A172 (cell line): ENCODE measurements around the gene IL31RA. TPM values are rescaled to one million over a fixed set of nuclear protein-coding genes. Genes with fewer than 3 reads are reported as not detected.

Experiments
- DNase-seq: peaks from one replicate; pipeline ENCODE4 v3.0.0-alpha.2; 2015; ENCODE audit warnings: low spot score
- total RNA-seq: library from RNA; depleted of rRNA; stranded (reverse); fragments of >200 nt; shearing (Covaris generic); gene quantifications from 2 replicates; pipeline ENCODE4 v1.2.3, GENCODE V29; 2014

IL31RA gene
- total RNA-seq, 1 experiment from 2014 or later: 2.6 TPM

DNA sequence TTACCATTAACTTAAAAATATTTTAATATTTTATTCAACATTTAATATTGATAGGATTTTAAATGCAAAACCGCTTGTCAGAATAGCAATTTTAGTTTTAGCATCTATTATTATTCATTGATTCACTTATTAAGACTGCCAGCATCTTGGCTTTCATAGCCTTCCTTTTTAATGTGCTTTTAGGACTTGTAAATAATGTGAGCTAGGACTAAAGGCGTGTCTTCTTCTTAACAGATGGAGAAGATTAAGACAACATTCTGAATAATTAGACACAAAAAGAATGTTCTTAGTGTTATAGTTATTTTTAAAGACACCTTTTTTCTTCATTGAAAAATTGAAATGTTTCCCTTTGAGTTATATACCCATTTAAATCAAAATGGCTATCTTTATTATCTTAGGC, 6.9 kb downstream of the IL31RA start:
- no peak for DNase-seq

DNA sequence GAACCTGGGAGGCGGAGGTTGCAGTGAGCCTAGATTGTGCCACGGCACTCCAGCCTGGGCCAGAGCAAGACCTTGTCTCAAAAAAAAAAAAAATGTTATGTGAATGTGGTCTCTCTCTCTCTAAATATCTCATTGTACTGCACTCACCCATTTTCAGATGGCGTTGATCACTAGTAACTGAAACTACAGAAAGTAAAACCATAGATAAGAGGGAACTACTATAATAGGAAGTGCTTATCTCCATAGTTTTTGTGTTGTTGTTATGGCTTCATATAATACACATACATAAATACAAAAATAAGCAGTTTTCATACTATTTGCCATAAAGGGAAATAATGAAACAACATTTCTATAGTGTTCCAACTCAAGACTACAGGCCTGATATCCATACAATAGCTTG, 9.1 kb downstream of the IL31RA start:
- no peak for DNase-seq

DNA sequence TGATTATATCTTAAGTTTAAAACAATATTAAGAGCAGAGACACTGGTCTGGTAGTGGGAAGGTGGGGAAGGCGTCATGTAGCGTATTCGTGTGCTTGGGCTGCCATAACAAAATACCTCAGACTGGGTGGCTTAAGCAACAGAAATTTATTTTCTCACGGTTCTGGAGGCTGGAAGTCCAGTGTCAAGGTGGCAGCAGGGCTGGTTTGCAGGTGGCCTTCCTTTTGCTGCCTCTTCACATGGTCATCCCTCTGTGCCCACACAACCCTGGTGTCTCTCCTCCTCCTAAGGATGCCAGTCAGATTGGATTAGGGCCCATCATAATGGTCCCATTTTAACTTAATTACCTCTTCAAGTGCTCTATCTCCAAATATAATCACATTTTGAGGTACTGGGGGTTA, 9.6 kb downstream of the IL31RA start:
- no peak for DNase-seq

DNA sequence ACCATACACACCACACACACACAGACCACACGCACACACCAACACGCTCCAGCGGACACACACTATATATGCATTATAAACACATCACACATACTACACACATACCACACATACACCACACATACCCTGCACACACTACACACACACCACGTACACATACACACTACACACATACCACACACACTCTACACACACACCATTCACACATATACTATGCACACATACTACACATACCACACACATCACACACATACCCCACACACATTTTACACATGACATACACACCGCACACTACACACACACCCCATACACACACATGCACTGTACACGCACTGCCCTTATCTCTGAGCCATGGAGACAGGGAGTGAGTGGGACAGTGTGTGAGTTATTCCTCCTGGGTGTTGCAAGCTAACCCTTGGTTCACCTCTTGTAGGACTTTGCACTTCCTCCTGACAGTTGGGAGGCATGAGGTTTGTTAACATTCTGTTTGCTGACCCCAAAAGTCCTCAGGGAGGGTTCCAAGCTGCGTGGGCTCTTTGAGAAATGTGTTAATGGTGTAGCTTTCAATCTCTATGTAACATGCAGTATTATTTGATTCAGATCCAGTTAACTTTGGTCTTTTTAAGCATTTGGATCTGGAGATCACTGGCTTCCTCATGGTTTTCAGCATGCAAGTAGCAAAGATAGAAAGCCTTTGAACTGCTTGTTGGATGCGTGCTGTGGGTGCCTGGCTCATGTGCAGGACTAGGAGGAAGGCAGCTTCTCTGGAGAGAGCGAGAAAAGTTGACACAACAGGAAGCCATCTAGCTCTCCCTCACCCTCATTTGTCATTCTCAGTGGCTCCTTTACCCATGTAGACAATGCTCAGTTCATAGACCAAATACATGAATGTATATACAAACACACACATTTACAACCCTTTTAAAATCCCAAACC, 13.7 kb downstream of the IL31RA start:
- DNase-seq: no peak

DNA sequence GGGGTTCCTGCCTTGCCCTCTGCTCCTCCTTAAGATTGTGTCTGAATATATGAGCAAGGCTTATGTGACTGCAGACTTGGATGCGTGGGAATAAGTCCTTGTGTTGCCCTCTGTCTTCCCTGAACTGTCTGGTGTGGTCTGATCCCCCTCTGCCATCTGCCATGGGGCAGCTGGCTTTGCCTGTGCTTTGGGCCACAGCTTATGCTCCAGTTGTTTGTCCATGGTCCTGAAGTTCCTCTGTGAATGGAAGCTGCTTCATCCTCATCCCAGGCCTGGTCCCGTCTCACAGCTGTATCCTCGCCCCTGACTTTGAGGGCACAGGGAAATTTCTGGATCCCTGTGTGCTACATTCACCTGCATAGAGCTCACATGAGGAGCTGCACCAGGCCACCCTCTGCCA, 14.7 kb downstream of the IL31RA start:
- DNase-seq: no peak

DNA sequence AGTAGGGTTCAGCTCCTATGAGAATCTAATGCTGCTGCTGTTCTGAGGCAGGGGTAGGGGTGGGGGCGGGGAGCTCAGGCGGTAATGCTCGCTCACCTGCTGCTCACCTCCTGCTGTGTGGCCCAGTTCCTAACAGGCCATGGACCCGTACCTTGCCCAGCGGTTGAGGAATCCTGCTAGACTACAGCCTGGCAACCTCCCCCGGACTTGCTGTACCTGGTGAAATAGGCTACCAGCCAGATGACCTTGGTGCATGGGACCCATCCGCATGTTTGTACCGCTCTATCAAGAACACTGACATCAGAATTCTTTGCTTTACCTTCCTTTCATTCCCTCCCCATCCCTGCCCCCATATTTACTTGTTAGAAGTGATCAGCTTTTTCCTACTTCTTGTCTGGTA, 15.3 kb downstream of the IL31RA start:
- DNase-seq: no peak

DNA sequence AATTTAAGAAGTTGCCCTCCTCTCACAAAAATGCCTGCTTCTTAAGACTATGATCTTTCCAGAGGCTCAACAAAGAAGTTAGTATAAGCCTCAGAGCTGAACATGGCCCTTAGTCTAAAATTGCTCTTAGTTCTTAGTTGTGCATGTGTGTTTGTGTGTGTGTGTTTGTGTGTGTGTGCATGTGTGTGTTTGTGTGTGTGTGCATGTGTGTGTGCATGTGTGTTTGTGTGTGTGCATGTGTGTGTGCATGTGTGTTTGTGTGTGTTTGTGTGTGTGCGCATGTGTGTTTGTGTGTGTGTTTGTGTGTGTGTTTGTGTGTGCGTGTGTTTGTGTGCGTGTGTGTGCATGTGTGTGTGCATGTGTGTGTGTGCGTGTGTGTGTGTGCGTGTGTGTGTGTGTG, 15.8 kb downstream of the IL31RA start:
- no peak for DNase-seq

DNA sequence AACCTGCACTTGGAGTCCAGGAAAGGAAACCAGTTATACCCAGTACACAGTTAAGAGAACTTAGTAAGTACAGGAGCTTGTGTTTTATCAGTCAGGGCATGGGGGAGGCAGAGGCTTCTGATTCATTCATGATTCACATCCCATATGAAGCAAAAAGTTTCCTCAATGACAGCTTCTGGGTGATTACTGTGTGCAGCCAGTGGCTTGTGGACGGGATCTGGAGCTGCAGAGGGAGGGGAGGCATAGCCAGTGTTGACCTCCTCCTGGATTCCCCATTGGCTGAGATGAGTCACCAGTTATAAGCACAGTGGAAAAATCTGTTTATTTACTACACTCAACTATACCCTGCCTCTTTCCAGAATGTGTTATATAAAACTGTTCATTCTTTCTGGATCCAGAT, 17.7 kb downstream of the IL31RA start:
- DNase-seq: peak; percentile 99

DNA sequence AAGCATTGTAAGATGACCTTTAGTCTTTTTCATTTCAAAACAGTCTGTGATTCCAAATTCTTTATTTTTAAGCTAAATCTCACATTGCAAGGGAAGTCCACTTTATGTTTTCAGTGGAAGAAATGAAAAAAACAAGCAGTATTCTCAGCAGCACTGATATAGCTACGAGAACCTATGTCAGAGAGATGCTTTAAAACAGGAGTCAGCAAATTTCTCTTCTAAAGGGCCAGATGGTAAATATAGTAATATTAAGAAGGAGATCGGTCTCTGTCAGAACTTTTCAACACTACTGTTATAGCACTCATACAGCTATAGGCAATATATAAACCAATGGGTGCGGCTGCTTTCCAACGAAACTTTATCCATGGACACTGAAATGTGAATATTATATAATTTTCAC, 18.7 kb downstream of the IL31RA start:
- DNase-seq: no peak

DNA sequence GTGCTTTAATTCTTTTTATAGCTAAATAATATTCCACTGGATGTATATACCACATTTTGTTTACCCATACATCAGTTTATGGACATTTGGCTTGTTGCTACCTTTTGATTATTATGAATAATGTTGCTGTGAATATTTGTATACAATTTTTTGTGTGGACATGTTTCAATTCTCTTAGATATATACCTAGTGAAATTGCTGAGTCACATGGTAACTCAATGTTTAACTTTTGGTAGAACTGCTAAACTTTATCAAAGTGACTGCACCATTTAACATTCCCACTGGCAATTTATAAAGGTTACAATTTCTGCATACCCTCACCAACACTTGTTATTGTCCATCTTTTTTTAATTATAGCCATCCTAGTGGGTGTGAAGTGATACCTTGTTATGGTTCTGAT, 22.1 kb downstream of the IL31RA start:
- no peak for DNase-seq

DNA sequence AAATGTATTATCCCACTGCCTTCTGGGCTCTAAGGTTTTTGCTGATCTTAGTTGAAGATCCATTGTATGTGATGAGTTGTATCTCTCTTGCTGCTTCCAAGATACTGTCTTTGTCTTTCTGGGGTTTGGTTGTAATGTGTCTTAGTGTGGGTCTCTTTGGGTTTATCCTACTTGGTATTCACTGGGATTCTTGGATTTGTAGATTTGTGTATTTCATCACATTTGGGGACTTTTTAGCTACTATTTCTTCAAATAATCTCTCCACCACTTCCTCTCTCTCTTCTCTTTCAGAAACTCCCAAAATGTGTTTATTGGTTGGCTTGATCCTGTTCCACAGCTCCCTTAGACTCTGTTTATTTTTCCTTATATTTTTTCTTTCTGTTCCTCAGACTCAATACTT, 26.5 kb downstream of the IL31RA start:
- no peak for DNase-seq

DNA sequence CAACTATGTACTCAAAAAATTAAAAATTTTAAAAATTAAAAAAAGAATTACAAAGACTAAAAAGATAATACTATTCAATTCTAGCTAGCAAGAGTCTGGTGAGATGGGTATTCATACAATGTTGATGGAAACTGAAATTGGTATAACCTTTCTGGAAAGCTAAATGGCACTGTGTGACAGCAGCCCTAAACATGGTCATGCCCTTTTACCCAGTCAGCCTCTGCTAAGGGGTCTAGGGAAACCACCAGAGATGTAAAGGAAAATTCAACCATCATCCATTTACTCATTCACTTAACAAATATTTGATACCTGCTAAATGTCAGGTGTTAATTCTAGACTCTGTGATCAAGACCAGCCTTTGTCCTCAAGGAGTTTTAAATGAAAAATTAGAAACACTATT, 29.3 kb downstream of the IL31RA start:
- no peak for DNase-seq

DNA sequence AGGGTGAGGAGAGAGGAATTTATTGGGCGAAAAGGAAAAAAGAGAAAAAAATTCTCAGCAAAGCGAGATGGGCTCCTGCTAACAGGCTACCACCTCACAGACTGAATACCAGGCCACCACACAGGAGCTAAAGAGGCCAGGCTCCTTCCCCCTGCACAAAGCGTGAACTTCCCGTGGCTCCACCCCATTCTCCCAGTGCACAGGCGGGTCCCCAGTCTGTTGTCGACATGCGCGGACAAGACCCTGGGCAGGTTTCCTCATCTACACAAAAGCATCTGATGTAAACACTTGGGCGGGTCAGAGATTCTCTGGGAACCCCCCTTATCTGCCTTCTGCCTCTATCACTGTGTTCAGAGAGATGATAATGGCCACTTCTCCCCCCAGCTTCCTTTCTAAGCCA, 34.2 kb downstream of the IL31RA start:
- no peak for DNase-seq

DNA sequence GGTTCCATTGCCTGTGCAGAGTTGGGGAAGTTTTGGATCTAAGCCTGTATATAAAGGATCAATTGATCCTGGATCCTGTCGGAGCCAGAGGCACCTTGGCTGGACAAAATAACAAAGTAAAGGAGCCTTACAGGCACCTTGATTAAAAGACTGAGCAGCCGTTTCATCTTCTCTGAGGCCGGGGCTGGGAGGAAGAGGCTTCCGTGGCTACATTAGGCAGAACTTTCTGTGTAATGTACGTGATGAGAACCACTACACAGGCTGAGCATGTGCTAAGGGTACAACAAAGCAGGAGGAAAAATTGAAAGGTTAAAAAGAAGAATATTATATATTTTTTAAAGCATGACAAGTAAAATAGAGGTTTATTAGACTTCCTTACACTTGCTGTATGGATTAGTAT, 37.0 kb downstream of the IL31RA start:
- DNase-seq: no peak

DNA sequence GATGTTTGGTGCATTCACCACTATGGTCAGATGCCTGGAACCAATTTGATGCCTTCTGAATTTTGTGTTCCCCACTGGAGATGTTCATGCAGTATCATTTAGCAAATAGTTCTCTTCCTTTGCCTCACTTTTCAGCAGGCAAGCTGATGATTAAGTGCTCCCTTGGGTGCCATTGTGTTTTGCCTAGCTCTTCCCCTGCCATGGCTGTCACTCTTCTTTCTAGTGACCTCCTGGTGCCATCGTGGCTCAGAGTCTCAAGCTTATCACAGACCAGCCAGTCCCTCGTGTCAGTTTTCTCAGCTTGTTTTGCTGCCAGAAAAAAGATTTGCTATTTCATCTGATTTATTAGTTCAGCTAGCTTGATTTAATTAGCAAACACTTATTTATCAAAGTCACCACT, 41.3 kb downstream of the IL31RA start:
- no peak for DNase-seq

DNA sequence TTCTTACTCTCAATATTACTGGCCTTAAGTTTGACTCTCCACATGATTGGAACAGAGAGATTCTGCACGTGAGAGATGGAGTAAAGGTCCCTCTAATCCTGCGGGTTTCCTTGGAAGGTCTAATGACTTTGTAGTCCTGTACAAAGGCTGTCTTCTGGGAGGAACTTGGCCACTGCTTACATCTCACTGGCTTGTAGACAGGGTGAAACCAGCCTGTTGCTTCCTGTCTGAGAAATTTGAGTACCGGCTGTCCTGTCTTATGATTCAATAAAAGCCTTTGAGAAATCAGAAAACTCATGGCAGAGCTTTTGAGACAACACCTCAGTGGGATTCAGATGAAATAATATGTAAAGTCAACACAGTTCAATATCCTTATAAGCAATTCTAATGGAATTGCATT, 43.0 kb downstream of the IL31RA start:
- no peak for DNase-seq

DNA sequence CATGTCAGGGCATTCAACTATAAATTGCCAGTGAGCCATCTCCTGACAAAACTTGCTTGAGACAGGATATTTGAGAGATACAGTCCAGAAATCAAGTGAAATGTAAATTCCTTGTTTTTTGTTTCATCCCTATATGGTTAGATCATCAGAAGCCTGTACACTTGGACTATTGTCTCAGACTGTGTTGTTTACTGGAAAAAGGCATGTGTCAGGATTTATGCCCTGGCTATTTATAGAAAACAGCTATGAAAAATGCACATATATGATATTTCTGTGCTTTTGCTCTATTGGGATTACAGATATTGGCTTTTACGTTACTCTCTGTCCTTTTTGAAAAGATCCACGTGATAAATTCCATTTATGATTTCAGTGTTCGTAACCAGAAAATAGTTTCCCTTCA, 44.2 kb downstream of the IL31RA start:
- no peak for DNase-seq

DNA sequence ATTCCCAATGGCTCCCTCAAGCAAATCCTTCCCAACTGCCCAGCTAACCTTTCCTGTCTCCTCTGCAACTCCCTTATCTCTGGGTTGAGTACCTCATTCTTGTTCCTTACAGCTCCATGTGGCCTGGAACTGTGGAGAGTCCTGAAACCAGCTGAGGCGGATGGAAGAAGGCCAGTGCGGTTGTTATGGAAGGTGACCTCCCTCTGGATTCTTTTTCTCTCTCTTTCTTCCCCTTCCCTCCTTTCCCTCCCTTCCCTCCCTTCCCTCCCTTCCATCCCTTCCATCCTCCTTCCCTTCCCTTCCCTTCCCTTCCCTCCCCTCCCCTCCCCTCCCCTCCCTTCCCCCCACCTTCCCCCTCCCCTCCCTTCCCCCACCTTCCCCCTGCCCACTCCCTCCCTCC, 45.1 kb downstream of the IL31RA start:
- no peak for DNase-seq

DNA sequence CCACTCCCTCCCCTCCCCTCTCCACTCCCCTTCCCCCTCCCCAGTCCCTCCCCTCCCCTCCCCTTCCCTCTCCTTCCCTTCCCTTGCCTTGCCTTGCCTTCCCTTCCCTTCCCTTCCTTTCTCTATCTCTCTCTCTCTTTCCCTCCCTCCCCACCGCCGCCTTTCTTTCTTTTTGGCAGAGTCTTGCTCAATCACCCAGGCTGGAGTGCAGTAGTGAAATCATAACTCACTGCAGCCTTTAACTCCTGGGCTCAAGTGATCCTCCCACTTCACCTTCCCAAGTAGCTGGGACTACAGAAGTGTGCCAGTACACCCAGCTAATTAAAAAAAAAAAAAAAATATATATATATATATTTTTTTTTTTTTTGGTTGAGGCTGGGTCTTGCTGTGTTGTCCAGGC, 45.5 kb downstream of the IL31RA start:
- no peak for DNase-seq

DNA sequence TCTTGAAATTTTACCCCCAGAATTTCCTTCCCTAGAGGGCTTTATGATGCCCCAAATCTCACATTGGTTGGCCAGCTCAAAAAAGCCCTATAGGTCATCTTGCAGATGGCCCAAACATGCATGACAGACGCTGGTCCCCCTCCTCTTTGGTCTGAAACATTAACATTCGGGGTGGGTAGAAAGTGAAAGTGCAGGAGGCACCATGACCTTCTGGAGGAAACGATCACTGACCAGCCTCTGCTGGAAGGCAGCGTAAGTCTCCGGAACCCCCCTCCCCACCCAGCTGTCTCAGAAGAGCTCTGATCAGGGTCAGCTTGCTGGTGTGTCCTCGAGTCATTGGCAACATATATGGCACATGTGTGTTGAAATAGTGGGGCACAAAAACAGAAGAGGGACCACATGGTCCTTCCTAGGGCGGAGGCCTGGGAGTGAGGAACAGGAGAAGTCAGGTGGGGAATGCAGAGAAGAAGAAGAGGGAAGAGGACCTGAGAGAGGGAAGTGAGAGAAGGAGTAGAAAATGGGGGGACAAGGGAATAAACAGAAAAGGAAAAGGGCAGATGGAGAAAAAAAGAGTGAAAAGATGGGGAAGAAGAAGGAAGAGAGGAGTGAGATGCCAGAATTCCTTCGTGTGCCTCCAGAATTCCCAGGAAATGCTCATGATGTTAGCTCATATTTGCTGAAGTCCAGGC, 46.2 kb downstream of the IL31RA start:
- no peak for DNase-seq

DNA sequence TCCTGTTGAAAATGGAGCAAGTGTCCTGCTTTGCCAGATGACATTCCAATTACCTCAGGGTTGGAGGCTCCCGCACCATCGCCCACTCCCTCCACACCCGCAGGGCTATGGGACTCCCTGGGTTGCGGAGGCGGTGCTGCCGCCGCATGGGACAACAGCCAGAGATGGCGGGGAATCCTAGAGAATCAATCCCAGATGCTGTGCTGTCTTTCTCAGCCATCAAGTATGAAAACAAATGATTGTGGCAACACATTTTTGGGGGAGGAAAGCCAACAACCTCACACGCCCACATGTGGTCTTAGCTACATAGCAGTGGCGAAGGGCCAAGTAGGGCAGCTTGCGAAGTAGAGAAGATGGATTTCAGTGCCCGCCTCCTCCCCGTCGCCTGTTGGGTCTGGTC, 46.7 kb downstream of the IL31RA start:
- peak; percentile 58 for DNase-seq

DNA sequence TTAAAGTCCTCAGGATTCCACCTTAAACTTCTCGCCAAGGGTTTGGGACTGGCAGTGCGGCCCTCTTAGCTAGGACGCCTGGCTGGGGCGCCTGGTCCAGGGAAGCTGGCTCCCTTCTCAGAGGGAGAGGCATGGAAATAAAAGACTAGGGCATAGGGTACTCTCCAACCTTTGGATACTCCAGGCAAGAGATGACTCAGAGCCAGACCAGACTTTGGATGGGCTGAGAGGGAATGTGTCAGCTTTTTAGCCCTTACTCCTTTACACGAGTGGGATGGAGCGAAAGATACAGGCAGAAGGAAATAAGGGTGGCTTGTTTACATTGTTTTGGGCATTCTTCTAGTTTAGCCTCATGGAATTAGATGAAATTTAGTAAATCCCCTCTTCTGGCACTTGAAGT, 48.2 kb downstream of the IL31RA start:
- peak; percentile 32 for DNase-seq

DNA sequence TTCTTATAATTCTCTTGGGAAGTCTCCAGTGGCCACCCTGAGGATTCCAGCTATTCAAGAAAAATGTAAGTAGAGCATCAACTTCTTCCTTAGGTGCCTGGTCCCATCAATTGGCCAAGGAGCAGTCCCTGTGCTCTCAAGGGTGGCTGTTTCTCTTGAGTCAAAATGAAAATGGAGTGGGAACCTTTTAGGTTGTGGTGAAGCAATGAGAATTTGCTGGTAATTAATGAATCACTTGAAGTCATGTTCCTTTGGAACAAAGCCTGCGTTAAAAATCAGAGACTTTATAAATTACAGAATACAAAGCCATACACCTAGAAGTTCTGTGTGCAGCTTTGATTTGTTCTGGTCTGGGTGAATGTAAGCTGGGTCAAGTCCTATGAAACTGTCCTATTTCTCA, 48.9 kb downstream of the IL31RA start:
- DNase-seq: no peak
